GM23338 (cell line): Measurements from ENCODE around the gene WDR93. TPM values are rescaled to one million over a fixed set of nuclear protein-coding genes. Genes with fewer than 3 reads are reported as not detected.

Experiments used
- ATAC-seq: fragments of 200-7000 bp; cut with Tn5 transposase; 3 replicates; pipeline ENCODE4 v1.9.1; 2020
- DNase-seq: peaks from one replicate; pipeline ENCODE4 v3.0.0-alpha.2; 2015; ENCODE audit warnings: low spot score
- H2AFZ ChIP-seq: fragments of 200-600 bp; sonication (generic); 2 replicates; pipeline ENCODE4 v1.8.0; 2016; ENCODE audit warnings: antibody characterized with exemption, mild to moderate bottlenecking, moderate library complexity
- H3F3A ChIP-seq: fragments of 200-600 bp; sonication (generic); replicated peaks from 2 replicates; pipeline ENCODE4 v1.8.0; 2017; ENCODE audit warnings: antibody characterized with exemption, mixed run types, low read depth
- H3K27ac ChIP-seq: fragments of 200-600 bp; sonication (generic); 2 replicates; pipeline ENCODE4 v1.6.1; 2016; ENCODE audit warnings: low read depth
- H3K27me3 ChIP-seq: fragments of 200-600 bp; sonication (generic); 2 replicates; pipeline ENCODE4 v1.8.0; 2016; ENCODE audit warnings: mild to moderate bottlenecking, mixed run types, moderate library complexity; ENCODE audit not compliant: insufficient read depth
- H3K36me3 ChIP-seq: fragments of 200-600 bp; sonication (generic); 2 replicates; pipeline ENCODE4 v1.8.0; 2016; ENCODE audit warnings: mild to moderate bottlenecking; ENCODE audit not compliant: insufficient read depth
- H3K4me1 ChIP-seq: fragments of 200-600 bp; sonication (generic); 2 replicates; pipeline ENCODE4 v1.8.0; 2016; ENCODE audit warnings: mild to moderate bottlenecking, moderate library complexity; ENCODE audit not compliant: insufficient read depth
- H3K4me2 ChIP-seq: fragments of 200-600 bp; sonication (generic); 2 replicates; pipeline ENCODE4 v1.7.1; 2017; ENCODE audit warnings: mixed run types
- H3K4me3 ChIP-seq: fragments of 200-600 bp; sonication (generic); 2 replicates; pipeline ENCODE4 v1.6.1; 2016; ENCODE audit warnings: mixed run types
- H3K79me2 ChIP-seq: fragments of 200-600 bp; sonication (generic); replicated peaks from 2 replicates; pipeline ENCODE4 v1.8.0; 2017; ENCODE audit warnings: mild to moderate bottlenecking; ENCODE audit not compliant: insufficient read depth
- H3K9me2 ChIP-seq: fragments of 200-600 bp; sonication (generic); 2 replicates; pipeline ENCODE4 v1.8.0; 2017; ENCODE audit not compliant: insufficient read depth
- H4K20me1 ChIP-seq: fragments of 200-600 bp; sonication (generic); replicated peaks from 2 replicates; pipeline ENCODE4 v1.8.0; 2017; ENCODE audit warnings: mild to moderate bottlenecking; ENCODE audit not compliant: insufficient read depth
- H3K27ac Mint-ChIP-seq: 2 replicates; pipeline ENCODE4 v1.8.0; 2020; ENCODE audit warnings: inconsistent platforms, mild to moderate bottlenecking, moderate library complexity, mixed read lengths
- H3K27me3 Mint-ChIP-seq: 3 replicates; pipeline ENCODE4 v1.8.0; 2022; ENCODE audit warnings: low read depth, mild to moderate bottlenecking, moderate library complexity, mixed read lengths, inconsistent platforms; ENCODE audit not compliant: insufficient read depth, poor library complexity
- H3K36me3 Mint-ChIP-seq: 3 replicates; pipeline ENCODE4 v1.8.0; 2021; ENCODE audit warnings: low read depth, mild to moderate bottlenecking, inconsistent platforms, moderate library complexity, mixed read lengths
- H3K4me1 Mint-ChIP-seq: 3 replicates; pipeline ENCODE4 v1.8.0; 2020; ENCODE audit warnings: mild to moderate bottlenecking, inconsistent platforms, mixed read lengths
- H3K4me3 Mint-ChIP-seq: 3 replicates; pipeline ENCODE4 v1.8.0; 2021; ENCODE audit warnings: moderate library complexity, mild to moderate bottlenecking, inconsistent platforms, mixed read lengths
- H3K9me3 Mint-ChIP-seq: 3 replicates; pipeline ENCODE4 v1.8.0; 2020; ENCODE audit warnings: moderate library complexity, mild to moderate bottlenecking, inconsistent platforms, mixed read lengths
- CREB1 ChIP-seq: fragments of 250-450 bp; sonication (Bioruptor Pico); IDR thresholded peaks from 2 replicates; pipeline ENCODE4 v1.5.0; 2020; ENCODE audit warnings: low read depth, mild to moderate bottlenecking, moderate library complexity
- CTCF ChIP-seq, 2 experiments: fragments of 200-600 bp in 1 of 2; sonication (generic) in 1 of 2; conservative IDR thresholded peaks; 2 replicates each; pipeline versions ENCODE4 v1.5.1 to v1.6.1; 2016 to 2017; ENCODE audit warnings: antibody characterized with exemption in 2 of 2, low read depth in 2 of 2, mild to moderate bottlenecking in 2 of 2, moderate library complexity in 1 of 2
- ETS1 ChIP-seq: IDR thresholded peaks from 2 replicates; pipeline ENCODE4 v1.6.1; 2016; ENCODE audit warnings: antibody characterized with exemption
- EZH2 ChIP-seq: fragments of 200-600 bp; sonication (generic); IDR thresholded peaks from one replicate; pipeline ENCODE4 v1.8.0; 2017; ENCODE audit warnings: antibody characterized with exemption, mild to moderate bottlenecking, low read depth; ENCODE audit not compliant: unreplicated experiment
- EZH2phosphoT487 ChIP-seq: fragments of 200-600 bp; sonication (generic); IDR thresholded peaks from one replicate; pipeline ENCODE4 v1.8.1; 2018; ENCODE audit warnings: antibody characterized with exemption; ENCODE audit not compliant: unreplicated experiment
- JUNB ChIP-seq: IDR thresholded peaks from one replicate; pipeline ENCODE4 v1.6.1; 2016; ENCODE audit warnings: antibody characterized with exemption; ENCODE audit not compliant: unreplicated experiment
- NANOG ChIP-seq: IDR thresholded peaks from 2 replicates; pipeline ENCODE4 v1.6.1; 2016; ENCODE audit warnings: antibody characterized with exemption, borderline replicate concordance
- POLR2AphosphoS5 ChIP-seq: IDR thresholded peaks from 2 replicates; pipeline ENCODE4 v1.6.1; 2016; ENCODE audit warnings: antibody characterized with exemption, low read depth
- REST ChIP-seq: IDR thresholded peaks from one replicate; pipeline ENCODE4 v1.6.1; 2018; ENCODE audit warnings: antibody characterized with exemption; ENCODE audit not compliant: unreplicated experiment
- ZNF114 ChIP-seq: fragments of 250-450 bp; sonication (Bioruptor Pico); IDR thresholded peaks from 2 replicates; pipeline ENCODE4 v1.5.0; 2020; ENCODE audit warnings: mild to moderate bottlenecking, moderate library complexity
- ZNF462 ChIP-seq: fragments of 250-450 bp; sonication (Bioruptor Pico); IDR thresholded peaks from 2 replicates; pipeline ENCODE4 v1.5.0; 2020; ENCODE audit warnings: mild to moderate bottlenecking, moderate library complexity
- polyA plus RNA-seq: library from polyadenylated mRNA; unstranded; fragments of >200 nt; fragmentation: Nextera tagmentation; extraction: Ambion mirVana; gene quantifications from 2 replicates; pipeline ENCODE4 v1.2.1, GENCODE V29; 2016
- total RNA-seq: library from RNA; depleted of rRNA; stranded (reverse); fragments of >200 nt; shearing (Covaris generic); gene quantifications from 2 replicates; pipeline ENCODE4 v1.2.3, GENCODE V29; 2014

Gene WDR93
- total and polyA plus RNA-seq, 2 experiments from 2014 or later, result 0.14 TPM; not detected in 1

GRCh38 chr15:89673165-89673512 is 17.5 kb upstream of the WDR93 start:
- Histone ChIP-seq H3K79me2 (no peaks in the 10 kb centered on the region), H3K27ac (no peak overlapping the region), H3F3A (no peaks in the 10 kb centered on the region), H3K27me3 (no peaks in the 10 kb centered on the region), H3K4me1 (no peaks in the 10 kb centered on the region), H2AFZ (peak overlapping the region; percentile 91), H3K4me3 (no peak overlapping the region), H3K4me2 (peak overlapping the region; percentile 49; the same call in 1 of the 2 replicates), H3K36me3 (no peaks in the 10 kb centered on the region), H3K9me2 (no peaks in the 10 kb centered on the region), H4K20me1 (no peaks in the 10 kb centered on the region)
- no peak overlapping the region for H3K4me3 Mint-ChIP-seq
- no peak overlapping the region for H3K27ac Mint-ChIP-seq
- TF ChIP-seq CREB1 (CRISPR knock-in tag) (no peak), EZH2phosphoT487 (no peak), REST (no peak), JUNB (no peak), EZH2 (no peak), NANOG (no peak), ETS1 (no peak), CTCF (conservative IDR thresholded peaks at IDR 0.05; ENCODE audit: low read depth in 2 of 2) (peak; percentile 70 to 87), ZNF114 (CRISPR knock-in tag) (no peak), POLR2AphosphoS5 (no peak), ZNF462 (0 out of 2 replicates have a peak, but pooled peaks have one; percentile 44)
- DNase-seq (peak; percentile 91), ATAC-seq (peak; percentile 97)
- peaks cover 10% of the 10 kb centered on the region; the same call in 2 of the 3 replicates for H3K4me1 Mint-ChIP-seq
- H3K9me3 Mint-ChIP-seq, result no peaks in the 10 kb centered on the region
- H3K36me3 Mint-ChIP-seq, result no peaks in the 10 kb centered on the region
- peaks cover 10% of the 10 kb centered on the region for H3K27me3 Mint-ChIP-seq
